Stimulated activated CD4-positive, alpha-beta T cell treated with anti-CD3 and anti-CD28 coated beads, Interleukin-2, amount 100 ng/mL, for 24 hours (primary cell): ENCODE data around the gene GALNT10.

Source experiments
- DNase-seq, 2 donors: peaks; one replicate each; pipeline ENCODE4 v3.0.0-alpha.2; 2020

GALNT10 gene

GRCh38 chr5:154268073-154268472 lies 77.5 kb downstream of the GALNT10 start:
- no peak for DNase-seq

GRCh38 chr5:154269414-154269813 lies 78.9 kb downstream of the GALNT10 start:
- DNase-seq: no peak

GRCh38 chr5:154271466-154271865 lies 80.9 kb downstream of the GALNT10 start:
- DNase-seq: no peak

- no peak for DNase-seq
Observed at GRCh38 chr5:154271936-154272514, 81.5 kb downstream of the GALNT10 start.

- DNase-seq: no peak
Observed at GRCh38 chr5:154273028-154273617, 82.6 kb downstream of the GALNT10 start.

- DNase-seq: no peak
Observed at GRCh38 chr5:154273963-154274827, 83.7 kb downstream of the GALNT10 start.

- no peak for DNase-seq
Observed at GRCh38 chr5:154274828-154275185, 84.3 kb downstream of the GALNT10 start.

GRCh38 chr5:154275566-154275965 lies 85.0 kb downstream of the GALNT10 start:
- DNase-seq: no peak

GRCh38 chr5:154276261-154276972 lies 85.9 kb downstream of the GALNT10 start:
- no peak for DNase-seq

- DNase-seq: no peak
Observed at GRCh38 chr5:154276973-154277331, 86.4 kb downstream of the GALNT10 start.

- DNase-seq: no peak
Observed at GRCh38 chr5:154277499-154277898, 87.0 kb downstream of the GALNT10 start.

- DNase-seq: no peak
Observed at GRCh38 chr5:154278186-154278585, 87.7 kb downstream of the GALNT10 start.

- DNase-seq: no peak
Observed at GRCh38 chr5:154278908-154279307, 88.4 kb downstream of the GALNT10 start.

GRCh38 chr5:154284433-154284832 lies 93.9 kb downstream of the GALNT10 start:
- no peak for DNase-seq

- DNase-seq: no peak
Observed at GRCh38 chr5:154285661-154286408, 95.3 kb downstream of the GALNT10 start.

- no peak for DNase-seq
Observed at GRCh38 chr5:154286557-154286956, 96.0 kb downstream of the GALNT10 start.

- no peak for DNase-seq
Observed at GRCh38 chr5:154287136-154287535, 96.6 kb downstream of the GALNT10 start.

GRCh38 chr5:154288145-154288544 lies 97.6 kb downstream of the GALNT10 start:
- DNase-seq: no peak

GRCh38 chr5:154291917-154292316 lies 101.4 kb downstream of the GALNT10 start:
- DNase-seq: no peak

GRCh38 chr5:154293219-154293618 lies 102.7 kb downstream of the GALNT10 start:
- no peak for DNase-seq

GRCh38 chr5:154295551-154295950 lies 105.0 kb downstream of the GALNT10 start:
- DNase-seq: no peak

- no peak for DNase-seq
Observed at GRCh38 chr5:154296525-154297159, 106.1 kb downstream of the GALNT10 start.
